Measurements from ENCODE around the gene KLK15. TPM values are rescaled to one million over a fixed set of nuclear protein-coding genes. Genes with fewer than 3 reads are reported as not detected.

The KLK15 gene
- total and polyA plus RNA-seq, 2 of the 8 experiments (the other 6 are each of a cell fraction or from before 2014, with no cell fraction given): not detected

DNA sequence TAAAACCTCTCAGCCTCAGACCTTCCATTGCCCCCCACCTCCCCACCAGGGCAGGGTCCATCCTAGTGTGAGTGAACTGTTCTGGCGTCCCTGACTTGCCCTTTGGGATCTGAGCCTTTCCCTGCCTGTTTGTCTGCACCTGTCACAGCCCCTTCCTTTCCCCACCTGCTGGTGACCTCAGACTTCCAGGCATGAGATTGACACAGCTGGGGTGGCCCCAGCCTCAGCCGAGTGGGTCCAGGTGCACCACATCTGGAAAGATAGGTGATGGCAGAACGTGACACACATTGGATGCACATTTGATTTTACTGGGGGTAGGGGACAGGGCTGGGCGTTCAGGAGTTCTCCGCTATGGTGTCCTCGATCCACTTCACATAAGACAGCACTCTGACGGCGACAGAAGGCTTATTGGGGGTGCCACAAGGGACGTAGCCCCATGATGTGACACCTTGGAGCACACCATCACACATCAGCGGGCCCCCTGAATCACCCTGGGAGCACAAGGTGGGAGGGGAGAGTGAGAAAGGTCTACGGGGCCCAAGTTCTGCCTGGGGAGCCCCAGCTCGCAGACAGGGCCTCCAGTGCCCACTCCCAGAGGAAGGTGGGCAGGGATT, 14.4 kb downstream of the KLK15 start:
- H2BK15ac ChIP-seq (ENCODE audit: low read length): no peak overlapping the region
- DNase-seq (ENCODE audit: low read depth in 1 of 2, low spot score in 2 of 2): no peak
- H3K79me1 ChIP-seq (ENCODE audit: low read depth, low read length): no peaks in the 10 kb centered on the region
- H2BK20ac ChIP-seq (ENCODE audit: low read length): no peak overlapping the region
- no peak overlapping the region for H2AFZ ChIP-seq (ENCODE audit: low read length)
- peak overlapping the region; percentile 50; the same call in 1 of the 2 replicates for H2BK12ac ChIP-seq (ENCODE audit: low read depth, low read length)
- H3K36me3 ChIP-seq (ENCODE audit: control insufficient read depth in 2 of 4, insufficient read depth in 4 of 4, low read length in 3 of 4): no peaks in the 10 kb centered on the region
- no peaks in the 10 kb centered on the region for H3K79me2 ChIP-seq (ENCODE audit: control insufficient read depth in 1 of 2, insufficient read depth in 2 of 2, low read length in 2 of 2)
- no peak overlapping the region for H3K18ac ChIP-seq (ENCODE audit: extremely low read depth, low read length)
- peak overlapping the region in 1 of 4 experiments; percentile 83; a peak in 1 of 8 replicates for H3K4me3 ChIP-seq (ENCODE audit: extremely low read depth in 1 of 4, insufficient read depth in 2 of 4, low read depth in 3 of 4, low read length in 4 of 4)
- peak overlapping the region; percentile 29; the same call in 1 of the 2 replicates for H4K8ac ChIP-seq (ENCODE audit: extremely low read depth, insufficient read depth, low read length)
- no peak overlapping the region for H3K23ac ChIP-seq (ENCODE audit: insufficient read length)
- H3K23me2 ChIP-seq (ENCODE audit: low read depth, low read length): peaks cover 17% of the 10 kb centered on the region
- H2AK5ac ChIP-seq (ENCODE audit: low read depth, low read length): no peak overlapping the region
- no peak overlapping the region for H4K5ac ChIP-seq (ENCODE audit: insufficient read length, low read depth, low read length)
- peaks cover 9 to 37% (median 33%) of the 10 kb centered on the region in 4 experiments for H3K27me3 ChIP-seq (replicated peaks in 1 of 4; ENCODE audit: control insufficient read depth in 3 of 4, extremely low read depth in 1 of 4, insufficient read depth in 3 of 4, low read length in 3 of 4)
- FAIRE-seq: no peak
- H3K9me3 ChIP-seq (ENCODE audit: insufficient read depth in 2 of 2, low read depth in 1 of 2, low read length in 1 of 2): no peaks in the 10 kb centered on the region
- H3K9ac ChIP-seq (replicated peaks in 1 of 4; ENCODE audit: extremely low read depth in 1 of 4, low read depth in 3 of 4, low read length in 3 of 4): no peak overlapping the region
- no peak overlapping the region for H4K91ac ChIP-seq (replicated peaks; ENCODE audit: insufficient read length, low read length)
- CTCF ChIA-PET (ENCODE audit: partially characterized antibody): interaction anchor here (1.7 to 2.1 kb wide), 2 partner anchors 11 to 103 kb away, joined by 5 to 6 read pairs; no protein-coding TSS in a partner anchor
- WGBS, 2 experiments (ENCODE audit: extremely low coverage in 1 of 2, insufficient coverage in 1 of 2, insufficient read length in 1 of 2, insufficient replicate concordance in 2 of 2, low coverage in 1 of 2, low lambda C conversion rate in 2 of 2, missing lambda C conversion rate in 1 of 2): 89% methylated on average over 11 of the region's 12 CpGs; no CpG with 5 or more reads in 1 of the 2 experiments
- H2BK5ac ChIP-seq (ENCODE audit: low read depth, low read length): no peak overlapping the region
- peaks cover 0 to 2% of the 10 kb centered on the region in 2 experiments for H4K20me1 ChIP-seq (replicated peaks in 1 of 2; ENCODE audit: control insufficient read depth in 1 of 2, insufficient read depth in 2 of 2, low read length in 2 of 2)
- no peak overlapping the region for H3K4ac ChIP-seq (replicated peaks; ENCODE audit: insufficient read length, low read depth, low read length)
- POLR2A ChIA-PET (ENCODE audit: partially characterized antibody): interaction anchor here (1.6 to 14.4 kb wide), 2 partner anchors 13 to 21 kb away, joined by 6 to 275 read pairs; no protein-coding TSS in a partner anchor
- H3K4me2 ChIP-seq (ENCODE audit: insufficient read depth in 1 of 2, low read depth in 2 of 2, low read length in 2 of 2): peak overlapping the region; percentile 81 to 94; a peak in 3 of 4 replicates
- H3K27ac ChIP-seq (ENCODE audit: low read depth, low read length): no peak overlapping the region
- no peak overlapping the region for H3K14ac ChIP-seq (ENCODE audit: insufficient read length)
- no peak overlapping the region for H3K56ac ChIP-seq (replicated peaks; ENCODE audit: insufficient read length, low read depth, low read length)
- peaks cover 5 to 26% (median 20%) of the 10 kb centered on the region in 4 experiments for H3K4me1 ChIP-seq (replicated peaks in 1 of 4; ENCODE audit: control insufficient read depth in 3 of 4, insufficient read depth in 4 of 4, low read length in 3 of 4)
- H2BK120ac ChIP-seq (replicated peaks; ENCODE audit: low read depth, low read length): no peak overlapping the region
- TF ChIP-seq BACH1 (IDR thresholded peaks at IDR 0.05; ENCODE audit: low read length): no peak
- no peak for TF ChIP-seq KDM5A (IDR thresholded peaks at IDR 0.05; ENCODE audit: low read length)
- TF ChIP-seq RXRA (IDR thresholded peaks at IDR 0.05; ENCODE audit: insufficient read depth, low read depth, low read length): no peak
- no peak for TF ChIP-seq GTF2F1 (IDR thresholded peaks at IDR 0.05; ENCODE audit: borderline replicate concordance, low read depth, low read length)
- TF ChIP-seq NANOG (IDR thresholded peaks at IDR 0.05; ENCODE audit: insufficient read depth, low read depth, low read length, poor library complexity, severe bottlenecking): no peak
- TF ChIP-seq POLR2AphosphoS5 (IDR thresholded peaks at IDR 0.05; ENCODE audit: low read depth, low read length): no peak
- TF ChIP-seq TAF7 (optimal IDR thresholded peaks at IDR 0.05; ENCODE audit: borderline replicate concordance, low read depth, low read length): no peak
- no peak for TF ChIP-seq PHF8 (conservative IDR thresholded peaks at IDR 0.05; ENCODE audit: low read depth, low read length)
- no peak for TF ChIP-seq NRF1 (IDR thresholded peaks at IDR 0.05; ENCODE audit: low read depth, low read length)
- TF ChIP-seq, protein P1, sequence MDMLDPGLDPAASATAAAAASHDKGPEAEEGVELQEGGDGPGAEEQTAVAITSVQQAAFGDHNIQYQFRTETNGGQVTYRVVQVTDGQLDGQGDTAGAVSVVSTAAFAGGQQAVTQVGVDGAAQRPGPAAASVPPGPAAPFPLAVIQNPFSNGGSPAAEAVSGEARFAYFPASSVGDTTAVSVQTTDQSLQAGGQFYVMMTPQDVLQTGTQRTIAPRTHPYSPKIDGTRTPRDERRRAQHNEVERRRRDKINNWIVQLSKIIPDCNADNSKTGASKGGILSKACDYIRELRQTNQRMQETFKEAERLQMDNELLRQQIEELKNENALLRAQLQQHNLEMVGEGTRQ (IDR thresholded peaks at IDR 0.05; ENCODE audit: low read length): no peak
- no peak for TF ChIP-seq JUN (IDR thresholded peaks at IDR 0.05; ENCODE audit: low read depth, low read length)
- no peak for TF ChIP-seq EGR1 (IDR thresholded peaks at IDR 0.05; ENCODE audit: borderline replicate concordance, low read depth, low read length)

Data from H1 (cell line).